Activated CD4-positive, alpha-beta T cell treated with anti-CD3 and anti-CD28 coated beads for 36 hours (primary cell): ENCODE measurements around the gene PPM1K. TPM values are rescaled to one million over a fixed set of nuclear protein-coding genes. Genes with fewer than 3 reads are reported as not detected.
A peak's percentile ranks its signal among the peaks of the same experiment; 100 is the strongest.

ENCODE experiments used
- ATAC-seq: fragments of 200-7000 bp; cut with Tn5 transposase; one replicate; pipeline ENCODE4 v1.10.0; 2021; ENCODE audit warnings: mild to moderate bottlenecking, moderate library complexity
- CTCF ChIA-PET: fragments of 350-600 bp; sonication (Branson Sonifier 250); formaldehyde crosslinking; loops from one replicate; lab custom pipeline; 2021; ENCODE audit warnings: antibody characterized with exemption; lab: Charles Lee
- POLR2A ChIA-PET: fragments of 350-600 bp; sonication (Branson Sonifier 250); formaldehyde crosslinking; loops from one replicate; lab custom pipeline; 2021; ENCODE audit warnings: antibody characterized with exemption, inconsistent platforms; lab: Charles Lee
- DNase-seq: peaks from one replicate; pipeline ENCODE4 v3.0.0-alpha.2; 2020
- H3K27ac Mint-ChIP-seq: one replicate; pipeline ENCODE4 v1.8.0; 2021; ENCODE audit warnings: mixed read lengths
- H3K27me3 Mint-ChIP-seq: one replicate; pipeline ENCODE4 v1.8.0; 2021; ENCODE audit warnings: mixed read lengths
- H3K36me3 Mint-ChIP-seq: one replicate; pipeline ENCODE4 v1.8.0; 2021; ENCODE audit warnings: low read depth, mixed read lengths
- H3K4me1 Mint-ChIP-seq: one replicate; pipeline ENCODE4 v1.8.0; 2021; ENCODE audit warnings: mixed read lengths
- H3K4me3 Mint-ChIP-seq: one replicate; pipeline ENCODE4 v1.8.0; 2021; ENCODE audit warnings: mild to moderate bottlenecking, moderate library complexity, mixed read lengths
- H3K9me3 Mint-ChIP-seq: one replicate; pipeline ENCODE4 v1.8.0; 2021; ENCODE audit warnings: low read depth, mixed read lengths
- intact Hi-C, 2 experiments: fragments of 100-400 bp; cut with DNase I in 1 of 2; cut with micrococcal nuclease in 1 of 2; formaldehyde crosslinking; loops; one replicate each; pipeline versions ENCODE4 v1.14.2 to v1.15.1; 2022 to 2024; cut with DNase I, micrococcal nuclease
- total RNA-seq, 2 experiments: library from RNA; stranded (reverse); gene quantifications; one replicate each; pipeline ENCODE4 v1.2.3, GENCODE V29; 2021

The PPM1K gene
- total RNA-seq, 2 experiments from 2014 or later = 44.2 to 53.4 TPM

- ChIA-PET CTCF (interaction anchor here (2.0 kb wide), 1 partner anchor 25 kb away, joined by 5 read pairs; no protein-coding TSS in a partner anchor), POLR2A (no interaction called here)
- Mint-ChIP-seq H3K36me3 (no peaks in the 10 kb centered on the region), H3K4me3 (no peak overlapping the region), H3K27ac (no peak overlapping the region), H3K4me1 (peaks cover 9% of the 10 kb centered on the region), H3K27me3 (no peaks in the 10 kb centered on the region), H3K9me3 (no peaks in the 10 kb centered on the region)
- ATAC-seq (no peak), DNase-seq (no peak)
- intact Hi-C loops = no loop called here
Measured at GRCh38 chr4:88244056-88244455, 40.3 kb downstream of the PPM1K start.

GRCh38 chr4:88242144-88242543 lies 42.2 kb downstream of the PPM1K start:
- intact Hi-C loops = no loop called here
- POLR2A ChIA-PET = no interaction called here
- Mint-ChIP-seq H3K4me1 (peaks cover 9% of the 10 kb centered on the region), H3K27me3 (no peaks in the 10 kb centered on the region), H3K9me3 (no peaks in the 10 kb centered on the region), H3K36me3 (no peaks in the 10 kb centered on the region), H3K27ac (no peak overlapping the region), H3K4me3 (no peak overlapping the region)
- CTCF ChIA-PET = interaction anchor here (1.2 to 2.0 kb wide), 3 partner anchors 13 to 274 kb away, joined by 4 to 5 read pairs (median 5); no protein-coding TSS in a partner anchor
- DNase-seq (no peak), ATAC-seq (no peak)

GRCh38 chr4:88240297-88240714 lies 44.1 kb downstream of the PPM1K start:
- intact Hi-C loops = no loop called here
- no peaks in the 10 kb centered on the region for H3K27me3 Mint-ChIP-seq
- no peak overlapping the region for H3K4me3 Mint-ChIP-seq
- ChIA-PET POLR2A (no interaction called here), CTCF (no interaction called here)
- no peak for ATAC-seq
- no peak overlapping the region for H3K27ac Mint-ChIP-seq
- H3K36me3 Mint-ChIP-seq = no peaks in the 10 kb centered on the region
- H3K4me1 Mint-ChIP-seq = peaks cover 6% of the 10 kb centered on the region
- H3K9me3 Mint-ChIP-seq = no peaks in the 10 kb centered on the region
- DNase-seq = no peak

- H3K27me3 Mint-ChIP-seq = no peaks in the 10 kb centered on the region
- ChIA-PET POLR2A (no interaction called here), CTCF (interaction anchor here (1.1 to 4.5 kb wide), 2 partner anchors 12 to 284 kb away, joined by 3 to 13 read pairs; no protein-coding TSS in a partner anchor)
- no peak overlapping the region for H3K4me3 Mint-ChIP-seq
- H3K27ac Mint-ChIP-seq = no peak overlapping the region
- DNase-seq (no peak), ATAC-seq (no peak)
- intact Hi-C loops = no loop called here
- H3K4me1 Mint-ChIP-seq = peaks cover 6% of the 10 kb centered on the region
- H3K9me3 Mint-ChIP-seq = peaks cover 3% of the 10 kb centered on the region
- no peaks in the 10 kb centered on the region for H3K36me3 Mint-ChIP-seq
Measured at GRCh38 chr4:88230969-88231771, 53.2 kb downstream of the PPM1K start.

- H3K4me1 Mint-ChIP-seq = peaks cover 13% of the 10 kb centered on the region
- intact Hi-C loops = no loop called here
- H3K36me3 Mint-ChIP-seq = no peaks in the 10 kb centered on the region
- ChIA-PET CTCF (interaction anchor here (0.6 to 4.5 kb wide), 2 partner anchors 8 to 284 kb away, joined by 3 to 13 read pairs; no protein-coding TSS in a partner anchor), POLR2A (no interaction called here)
- H3K27ac Mint-ChIP-seq = no peak overlapping the region
- ATAC-seq (no peak), DNase-seq (no peak)
- H3K9me3 Mint-ChIP-seq = peaks cover 3% of the 10 kb centered on the region
- no peaks in the 10 kb centered on the region for H3K27me3 Mint-ChIP-seq
- no peak overlapping the region for H3K4me3 Mint-ChIP-seq
Measured at GRCh38 chr4:88230461-88230891, 53.9 kb downstream of the PPM1K start.

- ChIA-PET CTCF (interaction anchor here (0.7 to 4.5 kb wide), 5 partner anchors 9 to 287 kb away, joined by 3 to 13 read pairs (median 9); partner anchors contain the start of gene HERC6), POLR2A (no interaction called here)
- no peak for DNase-seq
- H3K4me3 Mint-ChIP-seq = no peak overlapping the region
- H3K4me1 Mint-ChIP-seq = peaks cover 16% of the 10 kb centered on the region
- H3K36me3 Mint-ChIP-seq = no peaks in the 10 kb centered on the region
- H3K9me3 Mint-ChIP-seq = peaks cover 3% of the 10 kb centered on the region
- no peak for ATAC-seq
- H3K27ac Mint-ChIP-seq = no peak overlapping the region
- no peaks in the 10 kb centered on the region for H3K27me3 Mint-ChIP-seq
- intact Hi-C loops = loop anchor here in 1 of 2 experiments (5.0 kb wide), 1 partner anchor 55 kb away; the partner anchor contains the start of gene PPM1K
Measured at GRCh38 chr4:88227734-88228133, 56.6 kb downstream of the PPM1K start.

GRCh38 chr4:88226143-88226542 lies 58.2 kb downstream of the PPM1K start:
- ATAC-seq = peak; percentile 20
- no peaks in the 10 kb centered on the region for H3K27me3 Mint-ChIP-seq
- ChIA-PET CTCF (interaction anchor here (1.2 to 2.2 kb wide), 2 partner anchors 15 to 289 kb away, joined by 5 to 11 read pairs; no protein-coding TSS in a partner anchor), POLR2A (no interaction called here)
- H3K4me1 Mint-ChIP-seq = peaks cover 14% of the 10 kb centered on the region
- no peak overlapping the region for H3K27ac Mint-ChIP-seq
- peaks cover 3% of the 10 kb centered on the region for H3K9me3 Mint-ChIP-seq
- DNase-seq = no peak
- H3K36me3 Mint-ChIP-seq = no peaks in the 10 kb centered on the region
- intact Hi-C loops = loop anchor here in 1 of 2 experiments (5.0 kb wide), 1 partner anchor 56 kb away; the partner anchor contains the start of gene PPM1K
- H3K4me3 Mint-ChIP-seq = no peak overlapping the region

GRCh38 chr4:88225232-88226105 lies 58.9 kb downstream of the PPM1K start:
- Mint-ChIP-seq H3K27me3 (no peaks in the 10 kb centered on the region), H3K9me3 (peaks cover 3% of the 10 kb centered on the region), H3K27ac (no peak overlapping the region), H3K4me1 (peaks cover 10% of the 10 kb centered on the region), H3K4me3 (no peak overlapping the region), H3K36me3 (no peaks in the 10 kb centered on the region)
- ChIA-PET CTCF (interaction anchor here (1.2 kb wide), 1 partner anchor 290 kb away, joined by 5 read pairs; no protein-coding TSS in a partner anchor), POLR2A (no interaction called here)
- ATAC-seq (peak; percentile 88), DNase-seq (peak; percentile 12)
- intact Hi-C loops = loop anchor here in 1 of 2 experiments (5.0 kb wide), 1 partner anchor 57 kb away; the partner anchor contains the start of gene PPM1K

- intact Hi-C loops = loop anchor here in 1 of 2 experiments (5.0 kb wide), 1 partner anchor 234 kb away; the partner anchor contains the start of gene HERC5
- Mint-ChIP-seq H3K27me3 (no peaks in the 10 kb centered on the region), H3K4me3 (no peak overlapping the region), H3K9me3 (no peaks in the 10 kb centered on the region), H3K36me3 (no peaks in the 10 kb centered on the region), H3K27ac (no peak overlapping the region), H3K4me1 (peaks cover 11% of the 10 kb centered on the region)
- no peak for DNase-seq
- CTCF ChIA-PET = interaction anchor here (0.9 to 1.9 kb wide), 2 partner anchors 9 to 292 kb away, joined by 3 to 6 read pairs; no protein-coding TSS in a partner anchor
- no peak for ATAC-seq
- POLR2A ChIA-PET = no interaction called here
Measured at GRCh38 chr4:88223516-88223915, 60.8 kb downstream of the PPM1K start.

GRCh38 chr4:88219099-88219498 lies 65.3 kb downstream of the PPM1K start:
- H3K27ac Mint-ChIP-seq = no peak overlapping the region
- peaks cover 2% of the 10 kb centered on the region for H3K4me1 Mint-ChIP-seq
- no peaks in the 10 kb centered on the region for H3K9me3 Mint-ChIP-seq
- intact Hi-C loops = loop anchor here (1.0 to 5.0 kb wide), 4 partner anchors 148 to 803 kb away; no protein-coding TSS in a partner anchor
- ATAC-seq (peak; percentile 58), DNase-seq (no peak)
- CTCF ChIA-PET = interaction anchor here (0.5 to 3.5 kb wide), 28 partner anchors 9 to 305 kb away, joined by 3 to 43 read pairs (median 4); partner anchors contain the start of gene PPM1K
- no peaks in the 10 kb centered on the region for H3K36me3 Mint-ChIP-seq
- POLR2A ChIA-PET = no interaction called here
- H3K27me3 Mint-ChIP-seq = peaks cover 2% of the 10 kb centered on the region
- no peak overlapping the region for H3K4me3 Mint-ChIP-seq
